Small intestine (tissue), 7 donors: Measurements from ENCODE around the gene GTSE1. TPM values are rescaled to one million over a fixed set of nuclear protein-coding genes. Genes with fewer than 3 reads are reported as not detected.

Experiments
- DNase-seq, 2 donors: peaks; one replicate each; pipeline versions ENCODE4 v3.0.0 to v3.0.0-alpha.2; 2013
- FAIRE-seq: peaks from 2 replicates; lab custom pipeline; 2012; peaks lifted over from hg19 to GRCh38; lab: Jason Lieb, UNC
- H3K27ac ChIP-seq, 3 donors: one replicate each; pipeline ENCODE4 v1.5.1; 2013; ENCODE audit warnings: low read length in 2 of 3, mild to moderate bottlenecking in 2 of 3, control low read depth in 1 of 3, inconsistent platforms in 1 of 3, low read depth in 1 of 3, moderate library complexity in 1 of 3
- H3K27me3 ChIP-seq, 3 donors: one replicate each; pipeline ENCODE4 v1.6.1; 2013; ENCODE audit warnings: low read length in 3 of 3, inconsistent platforms in 1 of 3; ENCODE audit not compliant: control insufficient read depth in 3 of 3, insufficient read depth in 3 of 3
- H3K36me3 ChIP-seq, 3 donors: one replicate each; pipeline ENCODE4 v1.6.1; 2013; ENCODE audit warnings: low read length in 3 of 3, inconsistent platforms in 1 of 3, low read depth in 1 of 3, mild to moderate bottlenecking in 1 of 3, moderate library complexity in 1 of 3; ENCODE audit not compliant: control insufficient read depth in 3 of 3, insufficient read depth in 2 of 3
- H3K4me1 ChIP-seq, 3 donors: one replicate each; pipeline ENCODE4 v1.6.1; 2013; ENCODE audit warnings: low read length in 2 of 3, inconsistent platforms in 1 of 3, low read depth in 1 of 3, mild to moderate bottlenecking in 1 of 3, moderate library complexity in 1 of 3; ENCODE audit not compliant: control insufficient read depth in 3 of 3, insufficient read depth in 2 of 3
- H3K4me3 ChIP-seq, 3 donors: one replicate each; pipeline ENCODE4 v1.5.1; 2013; ENCODE audit warnings: low read length in 3 of 3, control low read depth in 1 of 3, inconsistent platforms in 1 of 3, low read depth in 1 of 3, mild to moderate bottlenecking in 1 of 3, moderate library complexity in 1 of 3
- H3K9me3 ChIP-seq, 2 donors: one replicate each; pipeline ENCODE4 v1.6.1; 2013; ENCODE audit warnings: low read depth in 1 of 2, low read length in 1 of 2; ENCODE audit not compliant: control insufficient read depth in 2 of 2, insufficient read depth in 1 of 2
- WGBS, 3 donors: extraction: QIAGEN DNeasy Blood & Tissue Kit; methylation state at CpG; one replicate each; pipeline ENCODE4 v1.1.7; 2013; 5-methylcytosine and 5-hydroxymethylcytosine counted together
- polyA plus RNA-seq, 4 donors: library from polyadenylated mRNA; stranded (reverse) in 3 of 4; unstranded in 1 of 4; fragments of 200-250 nt in 3 of 4; fragments of 120-200 nt in 1 of 4; gene quantifications; one replicate each; pipeline versions ENCODE4 v1.2.1 to v1.2.3, GENCODE V29; 2013
- donor health status: healthy with polysubstance abuse.
- donor health status: control.
- donor health status: control.
- donor health status: Bipolar disorder and iron deficiency.
- donor health status: healthy.

GTSE1 gene
- polyA plus RNA-seq, 4 donors = 0.27 to 13.8 (median 5.1) TPM

GRCh38 chr22:46287873-46288751, 8.6 kb upstream of the GTSE1 start:
- H3K27ac ChIP-seq = peak overlapping the region in 2 of 3 donors; percentile 12 to 83
- peak overlapping the region in 1 of 3 donors; percentile 22 for H3K4me3 ChIP-seq
- H3K9me3 ChIP-seq = peaks cover 0 to 4% of the 10 kb centered on the region in 2 donors
- DNase-seq (peak in 1 of 2 donors; percentile 59), FAIRE-seq (no peak)
- peaks cover 13 to 94% (median 44%) of the 10 kb centered on the region in 3 donors for H3K36me3 ChIP-seq
- 69 to 80% (median 74%) methylated on average over 23 to 24 of the region's 24 CpGs for WGBS, 3 donors
- no peaks in the 10 kb centered on the region for H3K4me1 ChIP-seq
- H3K27me3 ChIP-seq = no peaks in the 10 kb centered on the region

- H3K27ac ChIP-seq = peak overlapping the region in 1 of 3 donors; percentile 43
- no peaks in the 10 kb centered on the region for H3K4me1 ChIP-seq
- no peak for DNase-seq
- H3K36me3 ChIP-seq = peaks cover 14 to 98% (median 44%) of the 10 kb centered on the region in 3 donors
- no peak for FAIRE-seq
- 90 to 91% (median 91%) methylated on average over 7 of the region's 7 CpGs for WGBS, 3 donors
- no peak overlapping the region for H3K4me3 ChIP-seq
- H3K27me3 ChIP-seq = no peaks in the 10 kb centered on the region
- peaks cover 0 to 4% of the 10 kb centered on the region in 2 donors for H3K9me3 ChIP-seq
These were observed 7.8 kb upstream of the GTSE1 start for GRCh38 chr22:46288846-46289243.

- DNase-seq (no peak), FAIRE-seq (no peak)
- WGBS, 3 donors = 88 to 95% (median 94%) methylated on average over 28 to 33 of the region's 33 CpGs
- H3K4me3 ChIP-seq = no peak overlapping the region
- peaks cover 14 to 98% (median 40%) of the 10 kb centered on the region in 3 donors for H3K36me3 ChIP-seq
- H3K27me3 ChIP-seq = no peaks in the 10 kb centered on the region
- H3K9me3 ChIP-seq = peaks cover 0 to 4% of the 10 kb centered on the region in 2 donors
- H3K27ac ChIP-seq = no peak overlapping the region
- H3K4me1 ChIP-seq = no peaks in the 10 kb centered on the region
These were observed 7.3 kb upstream of the GTSE1 start for GRCh38 chr22:46289244-46289891.

GRCh38 chr22:46290121-46290842, 6.4 kb upstream of the GTSE1 start:
- DNase-seq (no peak), FAIRE-seq (no peak)
- H3K4me3 ChIP-seq = no peak overlapping the region
- no peaks in the 10 kb centered on the region for H3K27me3 ChIP-seq
- peaks cover 0 to 4% of the 10 kb centered on the region in 2 donors for H3K9me3 ChIP-seq
- no peaks in the 10 kb centered on the region for H3K4me1 ChIP-seq
- peaks cover 14 to 92% (median 33%) of the 10 kb centered on the region in 3 donors for H3K36me3 ChIP-seq
- 93 to 95% (median 95%) methylated on average over 17 of the region's 17 CpGs for WGBS, 3 donors
- H3K27ac ChIP-seq = peak overlapping the region in 1 of 3 donors; percentile 12

- H3K4me3 ChIP-seq = no peak overlapping the region
- DNase-seq (no peak), FAIRE-seq (no peak)
- H3K27ac ChIP-seq = no peak overlapping the region
- WGBS, 3 donors = 95 to 98% (median 96%) methylated on average over 21 to 23 of the region's 23 CpGs
- peaks cover 0 to 7% (median 4%) of the 10 kb centered on the region in 3 donors for H3K4me1 ChIP-seq
- no peaks in the 10 kb centered on the region for H3K27me3 ChIP-seq
- peaks cover 0 to 4% of the 10 kb centered on the region in 2 donors for H3K9me3 ChIP-seq
- H3K36me3 ChIP-seq = peaks cover 14 to 84% (median 30%) of the 10 kb centered on the region in 3 donors
These were observed 5.6 kb upstream of the GTSE1 start for GRCh38 chr22:46290843-46291785.

- H3K9me3 ChIP-seq = peaks cover 0 to 4% of the 10 kb centered on the region in 2 donors
- WGBS, 3 donors = 92 to 97% (median 94%) methylated on average over 3 of the region's 3 CpGs
- no peak for FAIRE-seq
- H3K36me3 ChIP-seq = peaks cover 14 to 74% (median 24%) of the 10 kb centered on the region in 3 donors
- DNase-seq = no peak
- peaks cover 3 to 11% (median 4%) of the 10 kb centered on the region in 3 donors for H3K4me1 ChIP-seq
- no peaks in the 10 kb centered on the region for H3K27me3 ChIP-seq
- no peak overlapping the region for H3K4me3 ChIP-seq
- H3K27ac ChIP-seq = peak overlapping the region in 1 of 3 donors; percentile 43
These were observed 4.5 kb upstream of the GTSE1 start for GRCh38 chr22:46292173-46292572.

- H3K9me3 ChIP-seq = peaks cover 0 to 4% of the 10 kb centered on the region in 2 donors
- H3K27ac ChIP-seq = peak overlapping the region in 1 of 3 donors; percentile 43
- peaks cover 11 to 68% (median 24%) of the 10 kb centered on the region in 3 donors for H3K36me3 ChIP-seq
- peaks cover 3 to 15% (median 4%) of the 10 kb centered on the region in 3 donors for H3K4me1 ChIP-seq
- no peak overlapping the region for H3K4me3 ChIP-seq
- WGBS, 3 donors = 87 to 91% (median 87%) methylated on average over 14 of the region's 14 CpGs
- no peak for DNase-seq
- H3K27me3 ChIP-seq = no peaks in the 10 kb centered on the region
- FAIRE-seq = no peak
These were observed 3.9 kb upstream of the GTSE1 start for GRCh38 chr22:46292732-46293131.
